ENCODE data around the gene NME3. TPM values are rescaled to one million over a fixed set of nuclear protein-coding genes. Genes with fewer than 3 reads are reported as not detected.
A peak's percentile ranks its signal among the peaks of the same experiment; 100 is the strongest.

NME3 gene
- total RNA-seq, 1 experiment from 2014 or later = 76.9 TPM

- H3K23me2 ChIP-seq (ENCODE audit: insufficient read length, low read depth, low read length, poor library complexity, severe bottlenecking) = peaks cover 7% of the 10 kb centered on the region
- no peak overlapping the region for H3K18ac ChIP-seq (ENCODE audit: insufficient read length, low read depth, low read length)
- H3K4me2 ChIP-seq (ENCODE audit: insufficient read depth, insufficient read length, low read length) = no peak overlapping the region
- H3K9me3 Mint-ChIP-seq = no peaks in the 10 kb centered on the region
- H3K56ac ChIP-seq (ENCODE audit: insufficient read length, low read depth, low read length) = no peak overlapping the region
- H3K4me1 Mint-ChIP-seq = peaks cover 3 to 16% of the 10 kb centered on the region in 2 experiments
- no peaks in the 10 kb centered on the region for H3K79me1 ChIP-seq (ENCODE audit: insufficient read depth, low read depth, low read length, poor library complexity, severe bottlenecking)
- no peak overlapping the region for H3K4me3 Mint-ChIP-seq
- no peaks in the 10 kb centered on the region for H3K27me3 ChIP-seq (ENCODE audit: insufficient read depth, low read length)
- no peak overlapping the region for H2BK15ac ChIP-seq (ENCODE audit: low read depth, low read length)
- H3K9me3 ChIP-seq (ENCODE audit: control insufficient read depth, low read depth, low read length) = no peaks in the 10 kb centered on the region
- TF ChIP-seq CTCF (conservative IDR thresholded peaks at IDR 0.05) = no peak
- peak overlapping the region in 1 of 3 experiments; percentile 85; a peak in 1 of 7 replicates for H3K27ac Mint-ChIP-seq
- H2BK12ac ChIP-seq (ENCODE audit: insufficient read length, low read depth, low read length) = no peak overlapping the region
- no peak overlapping the region for H3K23ac ChIP-seq (ENCODE audit: insufficient read length, low read depth, low read length)
- no peak overlapping the region for H2AK5ac ChIP-seq (ENCODE audit: insufficient read length, low read length)
- no peaks in the 10 kb centered on the region; the same call in 1 of the 2 replicates for H3K27me3 Mint-ChIP-seq (ENCODE audit: low read depth)
- H2BK20ac ChIP-seq (ENCODE audit: low read depth, low read length, poor library complexity, severe bottlenecking) = no peak overlapping the region
- no peak overlapping the region for H2BK5ac ChIP-seq (ENCODE audit: insufficient read length, low read length)
- H4K20me1 ChIP-seq (ENCODE audit: control insufficient read depth, insufficient read depth, insufficient read length) = no peaks in the 10 kb centered on the region
- H4K91ac ChIP-seq (ENCODE audit: insufficient read length, low read depth, low read length) = no peak overlapping the region
- no peak overlapping the region for H3K27ac ChIP-seq (ENCODE audit: insufficient read length, low read depth, low read length)
- no peak overlapping the region for H3T11ph ChIP-seq (ENCODE audit: low read length)
- H2AFZ ChIP-seq (ENCODE audit: low read length) = no peak overlapping the region
- H3K9ac ChIP-seq (ENCODE audit: extremely low read depth, insufficient read length, low read length) = no peak overlapping the region
- H3K4ac ChIP-seq (ENCODE audit: low read depth, low read length) = no peak overlapping the region
- H4K8ac ChIP-seq (replicated peaks; ENCODE audit: insufficient read length, low read depth, low read length) = no peak overlapping the region
- no CpG with 5 or more reads among the region's 26 CpGs for WGBS (ENCODE audit: extremely low coverage, insufficient read length, low lambda C conversion rate)
- no peaks in the 10 kb centered on the region; the same call in 1 of the 2 replicates for H3K79me2 ChIP-seq (ENCODE audit: insufficient read depth, low read length)
- DNase-seq = no peak
- H3K4me1 ChIP-seq (ENCODE audit: insufficient read depth, low read length) = no peaks in the 10 kb centered on the region
- H2BK120ac ChIP-seq (ENCODE audit: low read depth, low read length, poor library complexity, severe bottlenecking) = no peak overlapping the region
- no peak overlapping the region for H4K5ac ChIP-seq (ENCODE audit: insufficient read length, low read depth, low read length)
- no peak overlapping the region; the same call in 1 of the 2 replicates for H3K14ac ChIP-seq (ENCODE audit: insufficient read depth, low read length)
- peaks cover 11 to 37% (median 36%) of the 10 kb centered on the region in 3 experiments; a peak in 6 of 7 replicates for H3K36me3 Mint-ChIP-seq (ENCODE audit: insufficient read depth in 1 of 3, low read depth in 3 of 3)
Observed at GRCh38 chr16:1768767-1769401, 2.5 kb downstream of the NME3 start.

Measured in H9 (cell line).